DMS79 (cell line): ENCODE results near the gene TMEM151A.
"Not testable (repeated sequence)": the region's sequence is repeated elsewhere in the genome, so short reads cannot be mapped to it uniquely, and the experiment has no call there.

Experiments used
- DNase-seq: peaks from one replicate; lab custom pipeline; 2025; lab: John Stamatoyannopoulos, UW

Gene TMEM151A

GRCh38 chr11:66267379-66268243 lies 24.1 kb upstream of the TMEM151A start:
- peak; percentile 19 for DNase-seq

- DNase-seq: peak; percentile 96
These were observed 23.3 kb upstream of the TMEM151A start, which contains the start of gene RAB1B for GRCh38 chr11:66268244-66268951. Gene RAB1B, plus strand, starts transcription at chr11:66268639. Its CDS starts 41 bp downstream, at chr11:66268680.

- no peak for DNase-seq
These were observed 22.5 kb upstream of the TMEM151A start for GRCh38 chr11:66268952-66269905.

GRCh38 chr11:66271816-66272215 lies 19.9 kb upstream of the TMEM151A start:
- no peak for DNase-seq

GRCh38 chr11:66272596-66272995 lies 19.1 kb upstream of the TMEM151A start:
- DNase-seq: no peak

GRCh38 chr11:66274219-66274618 lies 17.5 kb upstream of the TMEM151A start:
- no peak for DNase-seq

- no peak for DNase-seq
These were observed 16.3 kb upstream of the TMEM151A start for GRCh38 chr11:66275396-66275795.

GRCh38 chr11:66275984-66276612 lies 15.6 kb upstream of the TMEM151A start:
- no peak for DNase-seq

GRCh38 chr11:66276619-66277018 lies 15.1 kb upstream of the TMEM151A start:
- not testable (repeated sequence) for DNase-seq

GRCh38 chr11:66277064-66277463 lies 14.6 kb upstream of the TMEM151A start:
- DNase-seq: not testable (repeated sequence)

GRCh38 chr11:66277471-66278362 lies 14.0 kb upstream of the TMEM151A start, which contains the start of gene CNIH2:
Gene CNIH2, plus strand, starts transcription at chr11:66278175. Its CDS starts 282 bp downstream, at chr11:66278457.
- no peak for DNase-seq

- DNase-seq: peak; percentile 5
These were observed 13.2 kb upstream of the TMEM151A start for GRCh38 chr11:66278363-66279091.

GRCh38 chr11:66279092-66279734 lies 12.5 kb upstream of the TMEM151A start:
- DNase-seq: no peak

- DNase-seq: no peak
These were observed 11.3 kb upstream of the TMEM151A start for GRCh38 chr11:66280428-66280827.

- no peak for DNase-seq
These were observed 10.7 kb upstream of the TMEM151A start for GRCh38 chr11:66281001-66281400.

GRCh38 chr11:66281776-66282467 lies 9.8 kb upstream of the TMEM151A start:
- no peak for DNase-seq

GRCh38 chr11:66282468-66283455 lies 8.9 kb upstream of the TMEM151A start:
- peak; percentile 94 for DNase-seq
